ENCODE results near the gene RALGAPB.

RALGAPB gene

DNA sequence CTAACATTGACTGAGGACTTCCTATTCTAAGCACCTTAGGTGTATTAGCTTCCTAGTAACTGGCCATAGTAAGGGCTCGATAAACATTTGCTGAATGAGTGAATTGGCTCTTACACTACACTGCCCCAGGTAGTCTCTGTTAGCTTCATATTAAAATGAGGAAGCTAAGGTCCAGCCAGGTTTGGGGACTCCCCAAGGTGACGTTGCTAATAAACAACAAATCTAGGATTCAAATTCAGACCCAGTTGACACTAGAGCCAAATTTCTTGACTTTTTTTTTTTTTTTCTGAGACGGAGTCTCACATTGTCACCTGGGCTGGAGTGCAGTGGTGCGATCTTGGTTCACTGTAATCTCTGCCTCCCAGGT lies 145.2 kb downstream of the RALGAPB start:
- no peak for FAIRE-seq

DNA sequence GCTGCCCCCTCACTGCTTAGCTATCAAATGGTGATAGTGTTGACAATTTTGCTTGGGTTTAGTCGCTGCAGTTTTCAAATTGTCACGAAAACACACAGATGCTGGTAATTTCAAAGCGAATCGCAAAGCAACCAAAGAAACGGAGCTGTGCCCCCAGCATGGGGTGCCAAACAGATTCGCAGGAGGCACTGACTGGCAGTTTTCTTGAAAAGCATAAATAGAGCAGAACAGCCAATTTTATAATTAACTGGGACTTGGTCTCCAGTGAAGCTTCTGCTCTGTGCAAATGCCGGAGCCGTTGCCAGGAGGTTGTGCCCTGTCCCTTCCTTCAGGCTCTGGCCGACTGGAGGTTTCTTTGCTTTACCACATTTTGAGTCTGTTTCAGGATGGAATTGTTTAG lies 147.8 kb downstream of the RALGAPB start:
- no peak for FAIRE-seq

DNA sequence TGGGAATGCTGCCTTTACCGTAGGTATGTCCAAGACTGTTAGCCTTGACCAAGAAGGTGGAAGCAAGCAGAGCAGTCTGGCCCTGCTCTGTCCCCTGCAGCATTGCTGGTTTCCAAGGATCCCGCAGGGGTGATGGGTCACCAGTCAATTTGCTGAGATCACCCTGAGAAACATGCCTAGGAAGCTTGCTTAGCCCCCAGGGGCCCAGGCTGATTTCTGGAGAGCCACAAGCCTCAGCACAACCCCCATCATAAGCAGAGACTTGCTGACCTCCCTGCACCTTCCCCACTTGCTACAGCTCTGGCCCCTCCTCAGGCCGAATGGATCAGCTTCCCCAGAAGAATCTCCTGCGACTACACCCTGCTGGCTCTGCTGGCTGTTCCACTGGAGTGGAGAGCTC lies 150.4 kb downstream of the RALGAPB start:
- FAIRE-seq: no peak

DNA sequence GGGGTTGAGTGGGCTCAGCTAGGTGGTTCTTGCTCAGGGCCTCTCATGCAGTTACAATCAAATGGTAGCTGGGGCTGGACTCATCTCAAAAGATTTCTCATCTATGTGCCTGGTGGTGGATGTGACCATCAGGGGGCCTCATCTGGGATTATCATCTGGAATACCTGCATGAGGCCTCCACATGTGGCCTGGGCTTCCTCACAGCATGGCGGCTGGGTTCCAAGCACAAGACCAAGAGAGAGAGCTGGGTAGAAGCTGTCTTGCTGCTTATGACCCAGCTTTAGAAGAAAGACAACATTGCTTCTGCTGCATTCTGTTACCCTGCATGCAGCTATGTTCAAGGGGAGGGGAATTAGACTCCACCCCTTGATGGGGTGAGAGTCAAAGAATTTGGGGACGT lies 151.4 kb downstream of the RALGAPB start:
- FAIRE-seq: no peak

DNA sequence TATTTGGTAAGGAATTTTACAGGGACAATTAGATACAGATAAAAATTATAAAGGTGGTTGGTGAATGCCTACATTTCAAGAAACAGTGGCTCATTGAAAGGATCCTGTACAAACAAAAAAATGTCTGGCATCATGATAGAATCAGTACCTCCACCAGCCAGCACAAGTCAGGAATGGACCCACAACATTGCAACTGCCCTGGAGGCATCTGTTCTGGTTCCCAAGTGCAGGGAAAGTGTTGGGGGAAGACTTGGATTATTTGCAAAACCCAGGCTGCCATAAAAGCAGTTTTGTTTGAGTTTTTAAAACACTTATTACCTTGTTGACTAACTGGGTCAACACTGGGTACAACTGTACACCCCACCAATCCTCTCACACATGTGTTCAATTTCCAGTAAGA lies 153.3 kb downstream of the RALGAPB start:
- FAIRE-seq: no peak

DNA sequence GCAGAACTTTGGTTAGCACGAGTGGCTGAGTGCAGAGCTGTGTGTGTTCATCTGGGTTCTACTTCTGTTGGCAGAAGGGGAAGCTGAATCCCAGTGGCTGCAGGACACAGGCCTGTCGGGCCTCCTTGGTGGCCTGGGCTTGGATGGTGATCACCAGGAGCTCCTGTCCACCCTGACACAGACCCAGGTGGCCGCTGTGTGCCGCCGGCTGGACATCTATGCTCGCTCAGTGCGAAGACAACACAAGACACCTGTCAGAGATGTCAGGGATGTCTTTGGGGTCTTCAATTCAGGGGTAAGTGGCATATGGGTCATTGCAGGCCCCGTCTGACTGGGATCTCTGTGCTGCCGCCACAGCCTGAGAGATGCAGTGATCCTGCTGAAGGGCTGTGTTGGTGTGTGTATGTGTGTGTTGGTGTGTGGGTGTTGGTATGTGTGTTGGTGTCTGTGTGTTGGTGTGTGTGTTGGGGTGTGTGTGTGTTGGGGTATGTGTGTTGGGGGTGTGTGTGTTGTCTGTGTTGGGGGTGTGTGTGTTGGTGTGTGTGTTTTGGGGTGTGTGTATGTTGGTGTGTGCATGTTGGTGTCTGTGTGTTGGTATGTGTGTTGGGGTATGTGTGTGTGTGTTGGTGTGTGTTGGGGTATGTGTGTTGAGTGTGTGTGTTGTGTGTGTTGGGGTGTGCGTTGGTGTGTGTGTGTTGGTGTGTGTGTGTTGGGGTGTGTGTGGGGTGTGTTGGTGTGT lies 154.4 kb downstream of the RALGAPB start:
- no peak for FAIRE-seq
